GM23338 (cell line): ENCODE data around the gene VRK3. TPM values are rescaled to one million over a fixed set of nuclear protein-coding genes. Genes with fewer than 3 reads are reported as not detected.

Experiments used
- ATAC-seq: fragments of 200-7000 bp; cut with Tn5 transposase; 3 replicates; pipeline ENCODE4 v1.9.1; 2020
- DNase-seq: peaks from one replicate; pipeline ENCODE4 v3.0.0-alpha.2; 2015; ENCODE audit warnings: low spot score
- H2AFZ ChIP-seq: fragments of 200-600 bp; sonication (generic); 2 replicates; pipeline ENCODE4 v1.8.0; 2016; ENCODE audit warnings: antibody characterized with exemption, mild to moderate bottlenecking, moderate library complexity
- H3F3A ChIP-seq: fragments of 200-600 bp; sonication (generic); replicated peaks from 2 replicates; pipeline ENCODE4 v1.8.0; 2017; ENCODE audit warnings: antibody characterized with exemption, mixed run types, low read depth
- H3K27ac ChIP-seq: fragments of 200-600 bp; sonication (generic); 2 replicates; pipeline ENCODE4 v1.6.1; 2016; ENCODE audit warnings: low read depth
- H3K27me3 ChIP-seq: fragments of 200-600 bp; sonication (generic); 2 replicates; pipeline ENCODE4 v1.8.0; 2016; ENCODE audit warnings: mild to moderate bottlenecking, mixed run types, moderate library complexity; ENCODE audit not compliant: insufficient read depth
- H3K36me3 ChIP-seq: fragments of 200-600 bp; sonication (generic); 2 replicates; pipeline ENCODE4 v1.8.0; 2016; ENCODE audit warnings: mild to moderate bottlenecking; ENCODE audit not compliant: insufficient read depth
- H3K4me1 ChIP-seq: fragments of 200-600 bp; sonication (generic); 2 replicates; pipeline ENCODE4 v1.8.0; 2016; ENCODE audit warnings: mild to moderate bottlenecking, moderate library complexity; ENCODE audit not compliant: insufficient read depth
- H3K4me2 ChIP-seq: fragments of 200-600 bp; sonication (generic); 2 replicates; pipeline ENCODE4 v1.7.1; 2017; ENCODE audit warnings: mixed run types
- H3K4me3 ChIP-seq: fragments of 200-600 bp; sonication (generic); 2 replicates; pipeline ENCODE4 v1.6.1; 2016; ENCODE audit warnings: mixed run types
- H3K79me2 ChIP-seq: fragments of 200-600 bp; sonication (generic); replicated peaks from 2 replicates; pipeline ENCODE4 v1.8.0; 2017; ENCODE audit warnings: mild to moderate bottlenecking; ENCODE audit not compliant: insufficient read depth
- H3K9me2 ChIP-seq: fragments of 200-600 bp; sonication (generic); 2 replicates; pipeline ENCODE4 v1.8.0; 2017; ENCODE audit not compliant: insufficient read depth
- H4K20me1 ChIP-seq: fragments of 200-600 bp; sonication (generic); replicated peaks from 2 replicates; pipeline ENCODE4 v1.8.0; 2017; ENCODE audit warnings: mild to moderate bottlenecking; ENCODE audit not compliant: insufficient read depth
- H3K27ac Mint-ChIP-seq: 2 replicates; pipeline ENCODE4 v1.8.0; 2020; ENCODE audit warnings: inconsistent platforms, mild to moderate bottlenecking, moderate library complexity, mixed read lengths
- H3K27me3 Mint-ChIP-seq: 3 replicates; pipeline ENCODE4 v1.8.0; 2022; ENCODE audit warnings: low read depth, mild to moderate bottlenecking, moderate library complexity, mixed read lengths, inconsistent platforms; ENCODE audit not compliant: insufficient read depth, poor library complexity
- H3K36me3 Mint-ChIP-seq: 3 replicates; pipeline ENCODE4 v1.8.0; 2021; ENCODE audit warnings: low read depth, mild to moderate bottlenecking, inconsistent platforms, moderate library complexity, mixed read lengths
- H3K4me1 Mint-ChIP-seq: 3 replicates; pipeline ENCODE4 v1.8.0; 2020; ENCODE audit warnings: mild to moderate bottlenecking, inconsistent platforms, mixed read lengths
- H3K4me3 Mint-ChIP-seq: 3 replicates; pipeline ENCODE4 v1.8.0; 2021; ENCODE audit warnings: moderate library complexity, mild to moderate bottlenecking, inconsistent platforms, mixed read lengths
- H3K9me3 Mint-ChIP-seq: 3 replicates; pipeline ENCODE4 v1.8.0; 2020; ENCODE audit warnings: moderate library complexity, mild to moderate bottlenecking, inconsistent platforms, mixed read lengths
- CREB1 ChIP-seq: fragments of 250-450 bp; sonication (Bioruptor Pico); IDR thresholded peaks from 2 replicates; pipeline ENCODE4 v1.5.0; 2020; ENCODE audit warnings: low read depth, mild to moderate bottlenecking, moderate library complexity
- EZH2 ChIP-seq: fragments of 200-600 bp; sonication (generic); IDR thresholded peaks from one replicate; pipeline ENCODE4 v1.8.0; 2017; ENCODE audit warnings: antibody characterized with exemption, mild to moderate bottlenecking, low read depth; ENCODE audit not compliant: unreplicated experiment
- EZH2phosphoT487 ChIP-seq: fragments of 200-600 bp; sonication (generic); IDR thresholded peaks from one replicate; pipeline ENCODE4 v1.8.1; 2018; ENCODE audit warnings: antibody characterized with exemption; ENCODE audit not compliant: unreplicated experiment
- NANOG ChIP-seq: IDR thresholded peaks from 2 replicates; pipeline ENCODE4 v1.6.1; 2016; ENCODE audit warnings: antibody characterized with exemption, borderline replicate concordance
- STAT1 ChIP-seq: IDR thresholded peaks from one replicate; pipeline ENCODE4 v1.6.1; 2016; ENCODE audit warnings: antibody characterized with exemption; ENCODE audit not compliant: unreplicated experiment
- ZNF114 ChIP-seq: fragments of 250-450 bp; sonication (Bioruptor Pico); IDR thresholded peaks from 2 replicates; pipeline ENCODE4 v1.5.0; 2020; ENCODE audit warnings: mild to moderate bottlenecking, moderate library complexity
- ZNF331 ChIP-seq: fragments of 250-450 bp; sonication (Bioruptor Pico); IDR thresholded peaks from 2 replicates; pipeline ENCODE4 v1.5.0; 2020; ENCODE audit warnings: low read depth, mild to moderate bottlenecking, moderate library complexity
- polyA plus RNA-seq: library from polyadenylated mRNA; unstranded; fragments of >200 nt; fragmentation: Nextera tagmentation; extraction: Ambion mirVana; gene quantifications from 2 replicates; pipeline ENCODE4 v1.2.1, GENCODE V29; 2016
- total RNA-seq: library from RNA; depleted of rRNA; stranded (reverse); fragments of >200 nt; shearing (Covaris generic); gene quantifications from 2 replicates; pipeline ENCODE4 v1.2.3, GENCODE V29; 2014
- TF ChIP-seq, protein P1 (sequence below), 2 experiments: fragments of 200-600 bp in 1 of 2; sonication (generic) in 1 of 2; conservative IDR thresholded peaks; 2 replicates each; pipeline versions ENCODE4 v1.5.1 to v1.6.1; 2016 to 2017; ENCODE audit warnings: antibody characterized with exemption in 2 of 2, low read depth in 2 of 2, mild to moderate bottlenecking in 2 of 2, moderate library complexity in 1 of 2
- TF ChIP-seq, protein P2 (sequence below): IDR thresholded peaks from one replicate; pipeline ENCODE4 v1.6.1; 2018; ENCODE audit warnings: antibody characterized with exemption; ENCODE audit not compliant: unreplicated experiment
- TF ChIP-seq, protein P3 (sequence below): fragments of 250-450 bp; sonication (Bioruptor Pico); IDR thresholded peaks from 2 replicates; pipeline ENCODE4 v1.5.0; 2020; ENCODE audit warnings: mild to moderate bottlenecking, moderate library complexity
- TF ChIP-seq, protein P4 (sequence below): IDR thresholded peaks from 2 replicates; pipeline ENCODE4 v1.6.1; 2016; ENCODE audit warnings: antibody characterized with exemption

Gene VRK3
- total and polyA plus RNA-seq, 2 experiments from 2014 or later, result 17.4 to 29.1 TPM

GRCh38 chr19:49977881-49978280 is 47.3 kb downstream of the VRK3 start:
- Histone ChIP-seq H3K4me2 (no peak overlapping the region), H3K27me3 (no peaks in the 10 kb centered on the region), H3K4me3 (no peak overlapping the region), H4K20me1 (no peaks in the 10 kb centered on the region), H3K4me1 (no peaks in the 10 kb centered on the region), H3K36me3 (no peaks in the 10 kb centered on the region), H3K27ac (no peak overlapping the region), H2AFZ (no peak overlapping the region), H3K79me2 (no peaks in the 10 kb centered on the region), H3F3A (no peaks in the 10 kb centered on the region), H3K9me2 (no peaks in the 10 kb centered on the region)
- Mint-ChIP-seq H3K9me3 (no peaks in the 10 kb centered on the region; the same call in 2 of the 3 replicates), H3K36me3 (no peaks in the 10 kb centered on the region; the same call in none of the 3 replicates), H3K4me1 (no peaks in the 10 kb centered on the region), H3K27me3 (peaks cover 8% of the 10 kb centered on the region), H3K4me3 (no peak overlapping the region), H3K27ac (no peak overlapping the region)
- no peak for ATAC-seq
- DNase-seq, result no peak
- TF ChIP-seq ZNF114 (CRISPR knock-in tag) (no peak), STAT1 (no peak), NANOG (no peak), CREB1 (CRISPR knock-in tag) (no peak), EZH2 (no peak), EZH2phosphoT487 (no peak), ZNF331 (CRISPR knock-in tag) (no peak)
- TF ChIP-seq, protein P1, sequence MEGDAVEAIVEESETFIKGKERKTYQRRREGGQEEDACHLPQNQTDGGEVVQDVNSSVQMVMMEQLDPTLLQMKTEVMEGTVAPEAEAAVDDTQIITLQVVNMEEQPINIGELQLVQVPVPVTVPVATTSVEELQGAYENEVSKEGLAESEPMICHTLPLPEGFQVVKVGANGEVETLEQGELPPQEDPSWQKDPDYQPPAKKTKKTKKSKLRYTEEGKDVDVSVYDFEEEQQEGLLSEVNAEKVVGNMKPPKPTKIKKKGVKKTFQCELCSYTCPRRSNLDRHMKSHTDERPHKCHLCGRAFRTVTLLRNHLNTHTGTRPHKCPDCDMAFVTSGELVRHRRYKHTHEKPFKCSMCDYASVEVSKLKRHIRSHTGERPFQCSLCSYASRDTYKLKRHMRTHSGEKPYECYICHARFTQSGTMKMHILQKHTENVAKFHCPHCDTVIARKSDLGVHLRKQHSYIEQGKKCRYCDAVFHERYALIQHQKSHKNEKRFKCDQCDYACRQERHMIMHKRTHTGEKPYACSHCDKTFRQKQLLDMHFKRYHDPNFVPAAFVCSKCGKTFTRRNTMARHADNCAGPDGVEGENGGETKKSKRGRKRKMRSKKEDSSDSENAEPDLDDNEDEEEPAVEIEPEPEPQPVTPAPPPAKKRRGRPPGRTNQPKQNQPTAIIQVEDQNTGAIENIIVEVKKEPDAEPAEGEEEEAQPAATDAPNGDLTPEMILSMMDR (conservative IDR thresholded peaks at IDR 0.05; ENCODE audit: low read depth in 2 of 2), result no peak
- TF ChIP-seq, protein P2, sequence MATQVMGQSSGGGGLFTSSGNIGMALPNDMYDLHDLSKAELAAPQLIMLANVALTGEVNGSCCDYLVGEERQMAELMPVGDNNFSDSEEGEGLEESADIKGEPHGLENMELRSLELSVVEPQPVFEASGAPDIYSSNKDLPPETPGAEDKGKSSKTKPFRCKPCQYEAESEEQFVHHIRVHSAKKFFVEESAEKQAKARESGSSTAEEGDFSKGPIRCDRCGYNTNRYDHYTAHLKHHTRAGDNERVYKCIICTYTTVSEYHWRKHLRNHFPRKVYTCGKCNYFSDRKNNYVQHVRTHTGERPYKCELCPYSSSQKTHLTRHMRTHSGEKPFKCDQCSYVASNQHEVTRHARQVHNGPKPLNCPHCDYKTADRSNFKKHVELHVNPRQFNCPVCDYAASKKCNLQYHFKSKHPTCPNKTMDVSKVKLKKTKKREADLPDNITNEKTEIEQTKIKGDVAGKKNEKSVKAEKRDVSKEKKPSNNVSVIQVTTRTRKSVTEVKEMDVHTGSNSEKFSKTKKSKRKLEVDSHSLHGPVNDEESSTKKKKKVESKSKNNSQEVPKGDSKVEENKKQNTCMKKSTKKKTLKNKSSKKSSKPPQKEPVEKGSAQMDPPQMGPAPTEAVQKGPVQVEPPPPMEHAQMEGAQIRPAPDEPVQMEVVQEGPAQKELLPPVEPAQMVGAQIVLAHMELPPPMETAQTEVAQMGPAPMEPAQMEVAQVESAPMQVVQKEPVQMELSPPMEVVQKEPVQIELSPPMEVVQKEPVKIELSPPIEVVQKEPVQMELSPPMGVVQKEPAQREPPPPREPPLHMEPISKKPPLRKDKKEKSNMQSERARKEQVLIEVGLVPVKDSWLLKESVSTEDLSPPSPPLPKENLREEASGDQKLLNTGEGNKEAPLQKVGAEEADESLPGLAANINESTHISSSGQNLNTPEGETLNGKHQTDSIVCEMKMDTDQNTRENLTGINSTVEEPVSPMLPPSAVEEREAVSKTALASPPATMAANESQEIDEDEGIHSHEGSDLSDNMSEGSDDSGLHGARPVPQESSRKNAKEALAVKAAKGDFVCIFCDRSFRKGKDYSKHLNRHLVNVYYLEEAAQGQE, result no peak
- TF ChIP-seq, protein P3, sequence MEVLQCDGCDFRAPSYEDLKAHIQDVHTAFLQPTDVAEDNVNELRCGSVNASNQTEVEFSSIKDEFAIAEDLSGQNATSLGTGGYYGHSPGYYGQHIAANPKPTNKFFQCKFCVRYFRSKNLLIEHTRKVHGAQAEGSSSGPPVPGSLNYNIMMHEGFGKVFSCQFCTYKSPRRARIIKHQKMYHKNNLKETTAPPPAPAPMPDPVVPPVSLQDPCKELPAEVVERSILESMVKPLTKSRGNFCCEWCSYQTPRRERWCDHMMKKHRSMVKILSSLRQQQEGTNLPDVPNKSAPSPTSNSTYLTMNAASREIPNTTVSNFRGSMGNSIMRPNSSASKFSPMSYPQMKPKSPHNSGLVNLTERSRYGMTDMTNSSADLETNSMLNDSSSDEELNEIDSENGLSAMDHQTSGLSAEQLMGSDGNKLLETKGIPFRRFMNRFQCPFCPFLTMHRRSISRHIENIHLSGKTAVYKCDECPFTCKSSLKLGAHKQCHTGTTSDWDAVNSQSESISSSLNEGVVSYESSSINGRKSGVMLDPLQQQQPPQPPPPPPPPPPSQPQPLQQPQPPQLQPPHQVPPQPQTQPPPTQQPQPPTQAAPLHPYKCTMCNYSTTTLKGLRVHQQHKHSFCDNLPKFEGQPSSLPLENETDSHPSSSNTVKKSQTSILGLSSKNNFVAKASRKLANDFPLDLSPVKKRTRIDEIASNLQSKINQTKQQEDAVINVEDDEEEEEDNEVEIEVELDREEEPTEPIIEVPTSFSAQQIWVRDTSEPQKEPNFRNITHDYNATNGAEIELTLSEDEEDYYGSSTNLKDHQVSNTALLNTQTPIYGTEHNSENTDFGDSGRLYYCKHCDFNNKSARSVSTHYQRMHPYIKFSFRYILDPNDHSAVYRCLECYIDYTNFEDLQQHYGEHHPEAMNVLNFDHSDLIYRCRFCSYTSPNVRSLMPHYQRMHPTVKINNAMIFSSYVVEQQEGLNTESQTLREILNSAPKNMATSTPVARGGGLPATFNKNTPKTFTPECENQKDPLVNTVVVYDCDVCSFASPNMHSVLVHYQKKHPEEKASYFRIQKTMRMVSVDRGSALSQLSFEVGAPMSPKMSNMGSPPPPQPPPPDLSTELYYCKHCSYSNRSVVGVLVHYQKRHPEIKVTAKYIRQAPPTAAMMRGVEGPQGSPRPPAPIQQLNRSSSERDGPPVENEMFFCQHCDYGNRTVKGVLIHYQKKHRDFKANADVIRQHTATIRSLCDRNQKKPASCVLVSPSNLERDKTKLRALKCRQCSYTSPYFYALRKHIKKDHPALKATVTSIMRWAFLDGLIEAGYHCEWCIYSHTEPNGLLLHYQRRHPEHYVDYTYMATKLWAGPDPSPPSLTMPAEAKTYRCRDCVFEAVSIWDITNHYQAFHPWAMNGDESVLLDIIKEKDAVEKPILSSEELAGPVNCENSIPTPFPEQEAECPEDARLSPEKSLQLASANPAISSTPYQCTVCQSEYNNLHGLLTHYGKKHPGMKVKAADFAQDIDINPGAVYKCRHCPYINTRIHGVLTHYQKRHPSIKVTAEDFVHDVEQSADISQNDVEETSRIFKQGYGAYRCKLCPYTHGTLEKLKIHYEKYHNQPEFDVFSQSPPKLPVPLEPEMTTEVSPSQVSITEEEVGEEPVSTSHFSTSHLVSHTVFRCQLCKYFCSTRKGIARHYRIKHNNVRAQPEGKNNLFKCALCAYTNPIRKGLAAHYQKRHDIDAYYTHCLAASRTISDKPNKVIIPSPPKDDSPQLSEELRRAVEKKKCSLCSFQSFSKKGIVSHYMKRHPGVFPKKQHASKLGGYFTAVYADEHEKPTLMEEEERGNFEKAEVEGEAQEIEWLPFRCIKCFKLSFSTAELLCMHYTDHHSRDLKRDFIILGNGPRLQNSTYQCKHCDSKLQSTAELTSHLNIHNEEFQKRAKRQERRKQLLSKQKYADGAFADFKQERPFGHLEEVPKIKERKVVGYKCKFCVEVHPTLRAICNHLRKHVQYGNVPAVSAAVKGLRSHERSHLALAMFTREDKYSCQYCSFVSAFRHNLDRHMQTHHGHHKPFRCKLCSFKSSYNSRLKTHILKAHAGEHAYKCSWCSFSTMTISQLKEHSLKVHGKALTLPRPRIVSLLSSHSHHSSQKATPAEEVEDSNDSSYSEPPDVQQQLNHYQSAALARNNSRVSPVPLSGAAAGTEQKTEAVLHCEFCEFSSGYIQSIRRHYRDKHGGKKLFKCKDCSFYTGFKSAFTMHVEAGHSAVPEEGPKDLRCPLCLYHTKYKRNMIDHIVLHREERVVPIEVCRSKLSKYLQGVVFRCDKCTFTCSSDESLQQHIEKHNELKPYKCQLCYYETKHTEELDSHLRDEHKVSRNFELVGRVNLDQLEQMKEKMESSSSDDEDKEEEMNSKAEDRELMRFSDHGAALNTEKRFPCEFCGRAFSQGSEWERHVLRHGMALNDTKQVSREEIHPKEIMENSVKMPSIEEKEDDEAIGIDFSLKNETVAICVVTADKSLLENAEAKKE (CRISPR knock-in tag), result no peak
- TF ChIP-seq, protein P4, sequence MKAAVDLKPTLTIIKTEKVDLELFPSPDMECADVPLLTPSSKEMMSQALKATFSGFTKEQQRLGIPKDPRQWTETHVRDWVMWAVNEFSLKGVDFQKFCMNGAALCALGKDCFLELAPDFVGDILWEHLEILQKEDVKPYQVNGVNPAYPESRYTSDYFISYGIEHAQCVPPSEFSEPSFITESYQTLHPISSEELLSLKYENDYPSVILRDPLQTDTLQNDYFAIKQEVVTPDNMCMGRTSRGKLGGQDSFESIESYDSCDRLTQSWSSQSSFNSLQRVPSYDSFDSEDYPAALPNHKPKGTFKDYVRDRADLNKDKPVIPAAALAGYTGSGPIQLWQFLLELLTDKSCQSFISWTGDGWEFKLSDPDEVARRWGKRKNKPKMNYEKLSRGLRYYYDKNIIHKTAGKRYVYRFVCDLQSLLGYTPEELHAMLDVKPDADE, result no peak
